GM12891 (cell line): ENCODE measurements around the gene ABCC4. TPM values are rescaled to one million over a fixed set of nuclear protein-coding genes. Genes with fewer than 3 reads are reported as not detected.

ENCODE experiments used
- DNase-seq: peaks from one replicate; pipeline ENCODE4 v3.0.0; 2011; ENCODE audit warnings: low spot score; ENCODE audit not compliant: insufficient read length
- FAIRE-seq: peaks from 2 replicates; lab custom pipeline; 2011; peaks lifted over from hg19 to GRCh38; lab: Jason Lieb, UNC
- PAX5 ChIP-seq: IDR thresholded peaks from 2 replicates; pipeline ENCODE4 v1.6.1; 2011; ENCODE audit warnings: low read length, moderate library complexity, mild to moderate bottlenecking; ENCODE audit not compliant: insufficient read depth, severe bottlenecking
- POLR2A ChIP-seq: IDR thresholded peaks from 2 replicates; pipeline ENCODE4 v1.6.1; 2011; ENCODE audit warnings: low read depth, low read length, control low read depth
- POLR2AphosphoS5 ChIP-seq: IDR thresholded peaks from 2 replicates; pipeline ENCODE4 v1.6.1; 2011; ENCODE audit warnings: low read depth, low read length, control low read depth
- POU2F2 ChIP-seq: IDR thresholded peaks from 2 replicates; pipeline ENCODE4 v1.6.1; 2011; ENCODE audit warnings: low read depth, mild to moderate bottlenecking, control low read depth, low read length, moderate library complexity
- SPI1 ChIP-seq: IDR thresholded peaks from 2 replicates; pipeline ENCODE4 v1.6.1; 2011; ENCODE audit warnings: low read depth, low read length, control low read depth
- TAF1 ChIP-seq: IDR thresholded peaks from 2 replicates; pipeline ENCODE4 v1.6.1; 2011; ENCODE audit warnings: low read depth, low read length, control low read depth
- polyA plus RNA-seq: library from polyadenylated mRNA; unstranded; fragments of >200 nt; gene quantifications from one replicate; pipeline ENCODE4 v1.2.1, GENCODE V29; 2012; ENCODE audit warnings: low read depth, missing spikeins, inconsistent platforms; ENCODE audit not compliant: missing spikeins

Gene ABCC4
- 10.4 TPM for polyA plus RNA-seq

GRCh38 chr13:95301183-95301967, at the start of gene ABCC4:
TSS of gene ABCC4 (minus strand) at chr13:95301451. CDS start at chr13:95301314, 137 bp downstream.
- TF ChIP-seq SPI1 (no peak), POU2F2 (no peak), PAX5 (no peak), POLR2AphosphoS5 (0 out of 2 replicates have a peak, but pooled peaks have one; percentile 24), TAF1 (peak; percentile 61; the same call in 1 of the 2 replicates), POLR2A (peak; percentile 47; the same call in 1 of the 2 replicates)
- DNase-seq (peak; percentile 85), FAIRE-seq (peak; percentile 93)

- no peak for TF ChIP-seq SPI1
- TF ChIP-seq POLR2A, result no peak
- no peak for TF ChIP-seq POU2F2
- no peak for TF ChIP-seq TAF1
- no peak for TF ChIP-seq POLR2AphosphoS5
- TF ChIP-seq PAX5, result no peak
- FAIRE-seq, result no peak
- DNase-seq, result no peak
These were observed 48.0 kb upstream of the ABCC4 start for GRCh38 chr13:95349267-95349666.

- FAIRE-seq, result no peak
- TF ChIP-seq POLR2AphosphoS5, result no peak
- no peak for TF ChIP-seq POLR2A
- no peak for TF ChIP-seq TAF1
- TF ChIP-seq PAX5, result no peak
- no peak for TF ChIP-seq POU2F2
- no peak for TF ChIP-seq SPI1
- no peak for DNase-seq
These were observed 42.7 kb upstream of the ABCC4 start for GRCh38 chr13:95343944-95344343.

GRCh38 chr13:95341441-95341840, 40.2 kb upstream of the ABCC4 start:
- FAIRE-seq (no peak), DNase-seq (no peak)
- TF ChIP-seq POLR2A (no peak), PAX5 (no peak), POU2F2 (no peak), TAF1 (no peak), SPI1 (no peak), POLR2AphosphoS5 (no peak)

- FAIRE-seq (no peak), DNase-seq (no peak)
- TF ChIP-seq POU2F2 (no peak), POLR2A (no peak), TAF1 (no peak), SPI1 (no peak)
These were observed 37.7 kb upstream of the ABCC4 start for GRCh38 chr13:95338905-95339304.

- FAIRE-seq (no peak), DNase-seq (no peak)
- TF ChIP-seq PAX5 (no peak), POLR2A (no peak), POU2F2 (no peak), TAF1 (no peak), POLR2AphosphoS5 (no peak), SPI1 (no peak)
These were observed 36.3 kb upstream of the ABCC4 start for GRCh38 chr13:95337597-95337996.

- TF ChIP-seq POLR2A (no peak), TAF1 (no peak), POU2F2 (no peak), SPI1 (no peak), PAX5 (no peak), POLR2AphosphoS5 (no peak)
- no peak for DNase-seq
- FAIRE-seq, result no peak
These were observed 34.4 kb upstream of the ABCC4 start for GRCh38 chr13:95335667-95336066.

GRCh38 chr13:95328386-95328785, 27.1 kb upstream of the ABCC4 start:
- DNase-seq, result no peak
- FAIRE-seq, result no peak
- no peak for TF ChIP-seq PAX5

- FAIRE-seq (no peak), DNase-seq (no peak)
- TF ChIP-seq POLR2A (no peak), PAX5 (no peak), SPI1 (no peak), TAF1 (no peak), POU2F2 (no peak), POLR2AphosphoS5 (no peak)
These were observed 25.9 kb upstream of the ABCC4 start for GRCh38 chr13:95327190-95327589.
